ENCODE measurements around the gene ARMC9. TPM values are rescaled to one million over a fixed set of nuclear protein-coding genes. Genes with fewer than 3 reads are reported as not detected.

The ARMC9 gene
- total RNA-seq (2022) (3.3 and 5.2 TPM in 2 replicates), Bru-seq, nascent RNA (percentile 38 among the genes with signal in this experiment), BruChase-seq, experiment 1, labeled RNA remaining after a 2-hour chase (percentile 35 among the genes with signal in this experiment), BruChase-seq, experiment 2, labeled RNA remaining after a 6-hour chase (percentile 35 among the genes with signal in this experiment)
- long read RNA-seq, partial matches to known transcripts, result 8 of 19 reads
- long read RNA-seq, other reads (novel, unspliced or antisense), result 5 of 19 reads

GRCh38 chr2:231198291-231199173, at the start of gene ARMC9:
Gene ARMC9 (plus strand): TSS chr2:231198631. CDS start chr2:231206239, 7,608 bp downstream.
- Histone ChIP-seq H3K4me3 (ENCODE audit: low read depth, low read length) (peak within 1 kb of the TSS; percentile 95), H3K9me3 (no peaks in the 10 kb centered on the region), H3K4me1 (0 out of 2 replicates have a peak, but pooled peaks cover 4% of the 10 kb centered on the region), H3K36me3 (ENCODE audit: control insufficient read depth, insufficient read depth, low read length) (no peaks in the 10 kb centered on the region), H3K27me3 (replicated peaks; ENCODE audit: control insufficient read depth, insufficient read depth, low read length) (no peaks in the 10 kb centered on the region)
- POLR2A ChIA-PET, result no interaction called here
- intact Hi-C loops (cut with micrococcal nuclease; ENCODE audit: unreplicated experiment), result loop anchor here (2.0 kb wide), 1 partner anchor 94 kb away; no protein-coding TSS in a partner anchor
- Mint-ChIP-seq H3K27me3 (ENCODE audit: insufficient read depth, unreplicated experiment) (no peaks in the 10 kb centered on the region), H3K36me3 (ENCODE audit: insufficient read depth, unreplicated experiment) (no peaks in the 10 kb centered on the region), H3K4me1 (ENCODE audit: low read depth, unreplicated experiment) (peaks cover 8% of the 10 kb centered on the region), H3K27ac (ENCODE audit: unreplicated experiment) (peak within 1 kb of the TSS; percentile 57), H3K9me3 (ENCODE audit: unreplicated experiment) (no peaks in the 10 kb centered on the region), H3K4me3 (ENCODE audit: unreplicated experiment) (peak within 1 kb of the TSS; percentile 84)
- CTCF ChIA-PET, result no interaction called here
- DNase-seq, result peak; percentile 58 to 78
- BruUV-seq (replicated peaks), result no TSS peak
- no peak for TF ChIP-seq CTCF (IDR thresholded peaks at IDR 0.05; ENCODE audit: insufficient read depth in 1 of 2, low read depth in 1 of 2, low read length in 1 of 2, severe bottlenecking in 1 of 2, unreplicated experiment in 1 of 2)

- TF ChIP-seq CTCF (IDR thresholded peaks at IDR 0.05; ENCODE audit: insufficient read depth in 1 of 2, low read depth in 1 of 2, low read length in 1 of 2, severe bottlenecking in 1 of 2, unreplicated experiment in 1 of 2), result no peak
- Histone ChIP-seq H3K27me3 (replicated peaks; ENCODE audit: control insufficient read depth, insufficient read depth, low read length) (no peaks in the 10 kb centered on the region), H3K9me3 (no peaks in the 10 kb centered on the region), H3K4me1 (no peaks in the 10 kb centered on the region), H3K36me3 (ENCODE audit: control insufficient read depth, insufficient read depth, low read length) (no peaks in the 10 kb centered on the region), H3K4me3 (ENCODE audit: low read depth, low read length) (no peak overlapping the region)
- Mint-ChIP-seq H3K9me3 (ENCODE audit: unreplicated experiment) (no peaks in the 10 kb centered on the region), H3K4me3 (ENCODE audit: unreplicated experiment) (no peak overlapping the region), H3K36me3 (ENCODE audit: insufficient read depth, unreplicated experiment) (peaks cover 42% of the 10 kb centered on the region), H3K27ac (ENCODE audit: unreplicated experiment) (no peak overlapping the region), H3K27me3 (ENCODE audit: insufficient read depth, unreplicated experiment) (no peaks in the 10 kb centered on the region), H3K4me1 (ENCODE audit: low read depth, unreplicated experiment) (no peaks in the 10 kb centered on the region)
- intact Hi-C loops (cut with micrococcal nuclease; ENCODE audit: unreplicated experiment), result no loop called here
- no peak for DNase-seq
- no TSS peak for BruUV-seq (replicated peaks)
- POLR2A ChIA-PET, result no interaction called here
- CTCF ChIA-PET, result no interaction called here
Measured at GRCh38 chr2:231152800-231153557, 45.5 kb upstream of the ARMC9 start.

- no peak overlapping the region for H3K27ac Mint-ChIP-seq (ENCODE audit: unreplicated experiment)
- no peaks in the 10 kb centered on the region for H3K9me3 ChIP-seq
- BruUV-seq (replicated peaks), result no TSS peak
Measured at GRCh38 chr2:231159306-231159705, 39.1 kb upstream of the ARMC9 start.

More at GRCh38 chr2:231159306-231159705, 39.1 kb upstream of the ARMC9 start:
- Histone ChIP-seq H3K4me3 (ENCODE audit: low read depth, low read length) (no peak overlapping the region), H3K4me1 (no peaks in the 10 kb centered on the region), H3K36me3 (ENCODE audit: control insufficient read depth, insufficient read depth, low read length) (no peaks in the 10 kb centered on the region; the same call in 1 of the 2 replicates), H3K27me3 (replicated peaks; ENCODE audit: control insufficient read depth, insufficient read depth, low read length) (no peaks in the 10 kb centered on the region)
- Mint-ChIP-seq H3K4me3 (ENCODE audit: unreplicated experiment) (no peak overlapping the region), H3K4me1 (ENCODE audit: low read depth, unreplicated experiment) (no peaks in the 10 kb centered on the region), H3K27me3 (ENCODE audit: insufficient read depth, unreplicated experiment) (no peaks in the 10 kb centered on the region), H3K36me3 (ENCODE audit: insufficient read depth, unreplicated experiment) (peaks cover 36% of the 10 kb centered on the region), H3K9me3 (ENCODE audit: unreplicated experiment) (no peaks in the 10 kb centered on the region)
- DNase-seq, result no peak
- CTCF ChIA-PET, result no interaction called here
- intact Hi-C loops (cut with micrococcal nuclease; ENCODE audit: unreplicated experiment), result no loop called here
- POLR2A ChIA-PET, result no interaction called here
- no peak for TF ChIP-seq CTCF (IDR thresholded peaks at IDR 0.05; ENCODE audit: insufficient read depth in 1 of 2, low read depth in 1 of 2, low read length in 1 of 2, severe bottlenecking in 1 of 2, unreplicated experiment in 1 of 2)
